Liver (tissue), 3 donors: Measurements from ENCODE around the gene LGR5.

Source experiments
- CTCF ChIP-seq: fragments of 150-350 bp; IDR thresholded peaks from 2 replicates; pipeline ENCODE4 v1.5.1; 2017; ENCODE audit warnings: improper control_type of control experiment, low read depth, low read length; ENCODE audit not compliant: missing input control
- HNF4A ChIP-seq, 2 donors: conservative IDR thresholded peaks; 2 replicates each; pipeline ENCODE4 v1.6.1; 2016; ENCODE audit warnings: antibody characterized with exemption in 2 of 2, mild to moderate bottlenecking in 2 of 2
- JUND ChIP-seq, 2 donors: IDR thresholded peaks; 2 replicates each; pipeline ENCODE4 v1.6.1; 2016; ENCODE audit warnings: antibody characterized with exemption in 2 of 2
- NR2F2 ChIP-seq: IDR thresholded peaks from 2 replicates; pipeline ENCODE4 v1.6.1; 2016; ENCODE audit warnings: antibody characterized with exemption
- RAD21 ChIP-seq, 2 donors: IDR thresholded peaks; 2 replicates each; pipeline ENCODE4 v1.6.1; 2016; ENCODE audit warnings: antibody characterized with exemption in 2 of 2, mild to moderate bottlenecking in 2 of 2
- REST ChIP-seq: IDR thresholded peaks from 2 replicates; pipeline ENCODE4 v1.6.1; 2016; ENCODE audit warnings: antibody characterized with exemption, mild to moderate bottlenecking
- TAF1 ChIP-seq: conservative IDR thresholded peaks from 2 replicates; pipeline ENCODE4 v1.6.1; 2016; ENCODE audit warnings: antibody characterized with exemption, mild to moderate bottlenecking
- YY1 ChIP-seq: IDR thresholded peaks from 2 replicates; pipeline ENCODE4 v1.6.1; 2016; ENCODE audit warnings: antibody characterized with exemption, mild to moderate bottlenecking
- donor health status: healthy.
- donor health status: healthy.

GRCh38 chr12:71625476-71625875, 185.9 kb downstream of the LGR5 start:
- TF ChIP-seq CTCF (no peak), YY1 (no peak), REST (no peak), JUND (IDR thresholded peaks at IDR 0.05) (no peak), RAD21 (IDR thresholded peaks at IDR 0.05) (no peak), NR2F2 (no peak), HNF4A (conservative IDR thresholded peaks at IDR 0.05) (no peak), TAF1 (no peak)
